ENCODE results near the gene MLLT10.
"Not testable (repeated sequence)": the region's sequence is repeated elsewhere in the genome, so short reads cannot be mapped to it uniquely, and the experiment has no call there.

Gene MLLT10

DNA sequence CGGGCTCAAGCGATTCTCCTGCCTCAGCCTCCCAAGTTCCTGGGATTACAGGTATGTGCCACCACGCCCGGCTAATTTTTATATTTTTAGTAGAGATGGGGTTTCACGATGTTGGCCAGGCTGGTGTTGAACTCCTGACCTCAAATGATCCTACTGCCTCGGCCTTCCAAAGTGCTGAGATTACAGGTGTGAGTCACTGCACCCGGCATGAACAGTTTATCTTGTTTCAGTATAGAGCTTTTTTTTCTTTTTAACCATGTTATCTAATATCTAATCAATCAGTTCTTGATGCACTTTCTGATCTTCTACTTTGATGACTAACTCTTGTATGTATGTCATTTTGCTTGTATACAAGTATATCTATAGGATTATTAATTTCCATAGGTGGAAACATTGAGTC lies 54.1 kb downstream of the MLLT10 start:
- DNase-seq: not testable (repeated sequence)

GRCh38 chr10:21593986-21594385 lies 60.0 kb downstream of the MLLT10 start:
- DNase-seq: no peak

DNA sequence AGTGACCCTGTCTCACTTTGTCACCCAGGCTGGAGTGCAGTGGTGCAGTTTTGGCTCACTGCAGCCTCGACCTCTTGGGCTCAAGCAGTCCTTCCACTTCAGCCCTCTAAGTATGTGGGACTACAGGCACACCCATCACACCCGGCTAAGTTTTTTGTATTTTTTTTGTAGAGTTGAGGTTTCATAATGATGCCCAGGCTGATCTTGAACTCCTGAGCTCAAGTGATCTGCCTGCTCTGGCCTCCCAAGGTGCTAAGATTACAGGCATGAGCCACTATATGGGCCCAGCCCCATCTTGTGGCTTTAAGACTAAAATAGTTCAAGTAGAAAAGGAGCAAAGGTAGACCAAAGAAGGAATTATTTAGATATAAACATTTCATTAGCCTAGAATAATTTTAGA lies 65.5 kb downstream of the MLLT10 start:
- DNase-seq: no peak

GRCh38 chr10:21600804-21601433 lies 66.9 kb downstream of the MLLT10 start:
- DNase-seq: no peak

- no peak for DNase-seq
Observed at GRCh38 chr10:21602313-21602712, 68.3 kb downstream of the MLLT10 start.

DNA sequence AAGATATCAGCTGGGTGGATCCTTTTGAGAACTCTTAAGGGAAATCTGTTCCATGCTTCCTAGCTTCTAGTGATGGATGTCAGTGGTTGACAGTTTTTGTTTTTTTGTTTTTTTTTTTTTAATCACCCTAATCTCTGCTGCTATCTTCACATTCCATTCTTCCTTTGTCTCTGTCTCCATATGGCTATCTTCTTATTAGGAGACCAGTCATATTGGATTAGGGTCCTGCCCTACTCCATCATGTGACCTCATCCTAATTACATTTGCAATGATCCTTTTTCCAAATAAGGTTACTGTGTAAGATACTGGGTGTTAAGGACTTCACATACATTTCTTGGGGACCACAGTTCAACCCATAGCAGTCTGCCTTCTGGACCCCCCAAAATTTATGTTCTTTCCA lies 69.7 kb downstream of the MLLT10 start:
- no peak for DNase-seq

DNA sequence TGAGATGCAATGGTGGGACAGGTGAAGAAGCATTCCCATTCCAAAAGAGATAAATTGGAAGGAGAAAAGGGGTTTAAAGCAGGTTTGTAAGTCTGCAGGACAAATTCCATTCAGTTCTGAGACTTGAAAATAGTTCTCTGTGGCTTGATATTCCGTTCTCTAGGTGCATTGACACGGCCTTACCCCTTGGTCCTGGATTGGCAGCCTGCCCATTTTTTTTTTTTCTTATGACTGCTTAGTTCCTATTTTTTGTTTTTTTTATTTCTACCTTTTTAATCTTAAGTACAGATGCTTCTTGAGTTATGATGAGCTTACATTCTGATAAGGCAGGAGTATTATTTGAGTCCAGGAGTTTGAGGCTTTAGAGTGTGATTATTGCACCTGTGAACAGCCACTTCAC lies 70.6 kb downstream of the MLLT10 start:
- no peak for DNase-seq

- DNase-seq: no peak
Observed at GRCh38 chr10:21607907-21608306, 73.9 kb downstream of the MLLT10 start.

DNA sequence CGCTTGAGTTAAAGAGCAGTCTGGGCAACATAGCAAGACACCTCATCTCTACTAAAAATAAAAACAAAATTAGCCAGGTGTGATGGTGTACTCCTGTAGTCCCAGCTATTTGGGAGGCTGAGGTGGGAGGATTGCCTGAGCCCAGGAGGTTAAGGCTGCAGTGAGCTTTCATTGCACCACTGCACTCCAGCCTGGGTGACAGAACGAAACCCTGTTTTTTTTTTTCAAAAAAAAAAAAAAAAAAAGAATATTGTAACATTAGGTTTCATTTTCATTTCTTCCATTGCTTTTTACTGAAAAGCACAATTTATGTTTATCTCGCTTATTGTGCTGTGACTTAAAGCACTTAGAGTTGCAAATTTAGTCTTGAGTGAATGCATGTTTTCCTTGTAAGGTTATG lies 80.0 kb downstream of the MLLT10 start:
- no peak for DNase-seq

- DNase-seq: no peak
Observed at GRCh38 chr10:21617267-21617666, 83.2 kb downstream of the MLLT10 start.

GRCh38 chr10:21623291-21623690 lies 89.3 kb downstream of the MLLT10 start:
- DNase-seq: no peak

- DNase-seq: not testable (repeated sequence)
Observed at GRCh38 chr10:21624421-21624820, 90.4 kb downstream of the MLLT10 start.

GRCh38 chr10:21624951-21625350 lies 90.9 kb downstream of the MLLT10 start:
- no peak for DNase-seq

DNA sequence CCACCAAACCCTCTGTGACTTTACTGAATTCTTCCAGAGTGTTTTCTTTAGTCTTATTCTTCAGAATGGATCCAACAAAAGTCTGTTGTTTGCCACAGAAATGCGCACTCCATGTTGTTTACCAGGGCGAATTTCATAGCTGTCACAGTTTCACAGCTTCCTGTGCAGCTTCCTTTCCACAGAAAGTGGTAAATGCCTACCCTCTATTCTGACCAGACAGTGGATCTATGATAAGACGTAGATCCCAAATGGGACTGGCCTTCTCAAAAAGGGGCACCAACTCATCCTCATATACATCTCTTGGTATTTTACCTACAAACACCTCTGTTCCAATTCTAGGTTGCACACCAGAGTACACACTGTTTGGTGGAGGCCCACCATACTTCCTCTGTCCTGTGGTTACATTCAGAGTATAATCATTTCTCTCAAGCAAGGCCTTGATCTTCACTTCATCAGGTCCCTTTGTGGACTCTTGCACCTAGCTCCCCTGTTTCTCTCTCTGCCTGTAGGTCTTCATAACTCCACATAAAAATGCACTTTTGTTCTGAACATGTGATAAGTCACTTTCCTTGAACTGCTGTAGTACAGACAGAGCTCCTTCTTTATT lies 91.7 kb downstream of the MLLT10 start:
- no peak for DNase-seq

- DNase-seq: no peak
Observed at GRCh38 chr10:21626457-21627161, 92.6 kb downstream of the MLLT10 start.

DNA sequence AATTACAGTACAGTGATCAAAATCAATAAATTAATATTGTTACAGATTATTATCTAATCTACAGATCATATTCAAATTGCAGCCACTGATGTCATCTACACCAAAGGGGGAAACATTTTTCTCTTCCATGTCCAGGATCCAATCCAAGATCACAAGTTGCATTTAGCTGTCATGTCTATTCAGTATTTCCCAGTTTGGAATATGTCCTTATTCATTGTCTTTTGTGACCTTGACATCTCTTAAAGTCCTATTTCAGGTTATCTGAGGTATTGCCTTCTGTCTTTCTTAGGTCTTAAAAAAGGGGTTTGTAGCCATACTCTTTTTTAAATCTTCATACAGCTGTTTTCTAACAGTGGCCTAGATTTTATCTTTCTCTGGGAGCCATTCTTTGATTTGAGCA lies 93.3 kb downstream of the MLLT10 start:
- no peak for DNase-seq

GRCh38 chr10:21628023-21628422 lies 94.0 kb downstream of the MLLT10 start:
- no peak for DNase-seq

DNA sequence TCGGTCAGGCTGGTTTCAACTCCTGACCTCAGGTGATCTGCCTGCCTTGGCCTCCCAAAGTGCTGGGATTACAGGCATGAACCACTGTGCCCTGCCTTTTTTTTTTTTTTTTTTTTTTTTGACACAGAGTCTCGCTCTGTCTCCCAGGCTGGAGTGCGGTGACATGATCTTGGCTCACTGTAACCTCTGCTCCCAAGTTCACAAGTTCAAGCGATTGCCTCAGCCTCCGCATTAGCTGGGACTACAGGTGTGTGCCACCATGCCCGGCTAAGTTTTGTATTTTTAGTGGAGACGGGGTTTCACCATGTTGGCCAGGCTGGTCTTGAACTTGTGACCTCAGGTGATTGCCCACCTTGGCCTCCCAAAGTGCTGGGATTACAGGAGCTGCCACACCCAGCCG lies 94.6 kb downstream of the MLLT10 start:
- not testable (repeated sequence) for DNase-seq

DNA sequence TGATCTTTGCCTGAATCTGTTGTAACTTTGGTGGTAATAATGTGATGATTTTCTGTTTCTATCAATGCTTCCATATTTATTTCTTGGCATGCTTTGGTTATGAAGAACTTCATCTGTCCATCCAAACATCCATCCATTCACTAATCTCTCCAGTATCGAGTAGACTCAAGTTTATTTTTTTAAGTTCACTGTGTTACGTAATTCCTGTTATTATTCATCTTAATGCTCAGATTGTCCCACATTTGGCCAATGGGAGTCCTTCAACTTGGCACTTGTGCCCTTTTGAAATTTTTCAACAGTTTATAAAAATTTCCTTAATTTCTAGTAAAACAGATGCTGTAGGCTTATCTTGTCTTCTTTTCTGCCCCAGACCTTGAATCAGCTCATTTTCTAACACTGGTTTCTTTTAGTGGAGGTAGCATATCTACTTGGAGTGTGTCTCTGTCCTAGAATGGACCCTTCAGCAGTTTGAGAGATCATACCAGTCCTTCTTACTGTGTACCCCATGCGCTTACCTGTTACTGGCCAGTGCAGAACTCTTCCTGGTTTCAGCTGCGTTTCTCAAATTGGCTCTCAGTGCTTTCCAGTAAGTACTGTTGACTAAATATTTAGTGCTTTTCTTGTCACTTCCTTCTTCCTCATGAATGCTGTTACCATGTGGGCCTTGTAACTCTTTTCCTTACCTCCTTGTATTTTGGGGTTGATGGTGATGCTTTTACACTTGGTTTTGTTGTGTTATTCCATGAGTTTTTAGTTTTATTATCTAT lies 100.8 kb downstream of the MLLT10 start:
- no peak for DNase-seq

- no peak for DNase-seq
Observed at GRCh38 chr10:21637795-21638194, 103.8 kb downstream of the MLLT10 start.

DNA sequence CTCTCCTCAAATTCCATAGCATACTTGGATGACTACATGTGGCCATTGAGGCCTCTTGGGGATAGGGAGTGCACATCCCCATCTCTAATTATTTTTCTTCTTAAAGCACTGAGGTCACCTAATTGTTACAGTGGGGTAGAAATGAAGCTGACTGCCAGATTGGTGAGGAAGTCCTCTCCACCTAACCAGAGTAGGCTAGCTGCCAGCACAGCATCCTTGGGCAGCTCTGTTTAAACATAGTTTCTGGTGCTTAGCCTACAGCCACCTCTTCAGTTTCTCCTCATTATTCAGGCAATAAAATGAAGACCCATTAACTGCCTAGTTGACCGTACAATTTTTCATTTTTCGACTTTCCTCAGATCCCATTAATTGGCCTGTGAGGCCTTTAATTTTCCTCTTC lies 104.6 kb downstream of the MLLT10 start:
- DNase-seq: no peak

DNA sequence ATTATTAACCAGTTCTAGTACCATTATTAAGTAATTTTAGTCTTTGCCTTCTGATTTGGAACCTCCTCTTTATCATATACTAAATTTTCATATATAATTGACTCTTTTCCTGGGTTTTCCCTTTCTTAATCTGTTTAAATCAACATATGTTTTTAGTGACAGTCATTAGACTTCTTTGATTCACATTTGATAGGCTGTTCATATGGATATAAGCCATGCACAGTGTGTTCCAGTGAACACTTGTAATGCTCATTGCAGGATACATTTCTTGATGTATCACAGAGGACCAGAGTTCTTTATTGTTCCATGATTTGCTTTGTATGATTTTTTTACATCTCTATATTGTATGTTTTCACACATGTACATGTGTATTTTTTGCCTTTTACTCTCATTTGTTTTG lies 114.0 kb downstream of the MLLT10 start:
- no peak for DNase-seq

DNA sequence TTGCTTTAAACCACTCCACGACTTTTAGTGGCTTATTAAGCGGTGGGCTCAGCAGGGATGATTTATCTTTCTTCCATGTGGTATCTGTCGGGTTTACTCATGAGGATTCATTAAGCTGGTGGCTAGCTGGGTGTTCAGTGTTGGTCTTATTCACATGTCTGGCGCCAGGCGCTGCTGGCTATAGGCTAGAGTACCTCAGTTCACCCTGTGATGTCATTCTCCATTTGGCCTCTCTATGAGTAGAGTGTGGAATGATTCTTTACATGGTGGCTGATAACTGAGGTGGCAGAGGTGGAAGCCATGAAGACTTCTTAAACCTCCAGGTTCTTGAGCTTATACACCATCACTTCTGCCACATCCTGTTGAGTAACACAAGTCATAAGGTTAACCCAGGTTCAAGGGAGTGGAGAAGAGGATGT lies 115.4 kb downstream of the MLLT10 start:
- no peak for DNase-seq

DNA sequence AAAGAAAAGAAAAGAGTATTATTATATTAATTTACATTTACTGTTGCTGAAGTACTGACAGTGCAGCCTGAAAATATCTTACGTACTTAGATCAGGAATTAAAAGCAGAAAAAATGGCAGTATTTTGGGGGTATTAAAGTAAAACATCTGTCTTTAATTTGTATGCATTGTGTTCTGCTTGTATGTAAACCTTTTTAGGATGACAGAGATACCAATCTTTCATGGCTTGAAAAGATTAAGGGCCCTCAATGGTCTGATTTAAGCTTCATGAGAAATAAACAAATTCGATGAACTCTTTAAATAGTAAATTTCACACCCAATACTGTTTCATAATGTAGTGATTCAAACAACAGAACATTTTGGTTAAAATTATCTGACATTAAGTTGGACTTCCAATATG lies 116.3 kb downstream of the MLLT10 start:
- DNase-seq: no peak
